Middle frontal gyrus (tissue), 1 donor: ENCODE results near the gene USP40.

Experiments used
- DNase-seq: peaks from one replicate; pipeline ENCODE4 v3.0.0-alpha.2; 2015; ENCODE audit warnings: low spot score; ENCODE audit errors: extremely low spot score

USP40 gene

DNA sequence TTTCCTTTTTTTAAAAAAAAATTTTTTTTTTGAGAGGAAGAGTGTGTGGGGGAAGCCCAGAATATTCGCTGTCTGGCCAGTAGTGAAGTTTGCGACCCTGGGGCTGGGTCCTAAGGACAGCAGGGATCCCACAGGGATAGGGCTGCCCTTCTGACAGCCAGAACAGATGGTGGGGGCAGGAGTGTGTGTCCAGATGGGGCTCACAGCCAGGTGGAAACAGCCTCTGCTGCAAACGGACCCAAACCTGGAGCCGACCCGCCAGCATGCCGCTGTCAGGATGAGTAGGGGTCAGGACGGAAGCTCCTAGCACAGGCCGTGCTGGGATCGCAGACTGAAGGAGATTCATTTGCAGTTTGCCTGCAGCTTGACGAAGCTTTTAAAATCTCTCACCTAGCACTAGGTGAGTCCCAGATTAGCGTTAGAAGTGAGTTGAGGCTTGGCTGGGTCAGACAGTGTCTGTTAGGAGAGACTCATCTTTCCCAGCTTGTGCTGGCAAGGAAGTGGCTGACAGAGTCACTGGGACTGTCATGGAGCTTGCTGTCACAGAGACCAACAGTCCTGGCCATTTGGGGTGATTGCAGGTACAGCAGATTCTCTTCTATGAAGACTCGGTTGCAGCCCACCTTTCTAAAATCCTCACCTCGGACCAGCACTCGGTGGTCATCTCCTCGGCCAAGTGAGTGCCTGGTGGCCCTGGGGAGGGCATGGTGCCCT is 118.9 kb downstream of the USP40 start:
- no peak for DNase-seq

DNA sequence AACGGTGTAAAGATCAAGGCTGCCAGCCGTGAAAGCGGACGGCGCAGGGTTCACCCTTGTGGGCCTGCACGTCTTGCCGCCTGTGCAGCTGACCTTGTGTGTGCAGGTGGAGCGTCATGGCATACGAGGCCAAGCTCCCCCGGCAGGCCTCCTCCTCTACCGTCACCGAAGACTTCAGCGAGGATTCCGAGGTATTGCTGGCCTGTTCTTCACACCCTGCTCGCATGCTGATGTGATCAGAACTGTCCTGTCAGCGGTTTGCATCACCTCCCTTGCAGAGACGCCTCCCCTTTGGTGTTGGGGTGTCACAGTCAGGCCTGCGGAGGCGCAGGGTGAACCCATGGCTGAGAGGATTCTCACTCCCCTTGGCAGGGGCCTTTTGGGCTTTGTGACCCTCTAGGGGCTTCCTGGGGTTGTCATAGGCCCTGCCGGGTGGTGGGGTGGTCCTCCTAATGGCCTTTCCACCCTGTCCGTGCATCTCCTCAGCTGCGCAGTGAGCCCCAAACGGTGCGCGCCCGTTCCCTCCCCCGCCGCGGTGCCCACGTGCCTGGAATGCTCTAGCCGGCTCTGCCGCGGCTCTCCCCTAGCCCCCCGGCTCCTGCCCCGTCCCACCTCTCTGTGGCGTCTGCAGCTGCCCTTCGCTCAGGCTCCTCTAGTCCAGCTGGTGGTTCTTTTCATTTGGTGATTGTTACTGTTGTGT is 119.8 kb downstream of the USP40 start:
- no peak for DNase-seq

DNA sequence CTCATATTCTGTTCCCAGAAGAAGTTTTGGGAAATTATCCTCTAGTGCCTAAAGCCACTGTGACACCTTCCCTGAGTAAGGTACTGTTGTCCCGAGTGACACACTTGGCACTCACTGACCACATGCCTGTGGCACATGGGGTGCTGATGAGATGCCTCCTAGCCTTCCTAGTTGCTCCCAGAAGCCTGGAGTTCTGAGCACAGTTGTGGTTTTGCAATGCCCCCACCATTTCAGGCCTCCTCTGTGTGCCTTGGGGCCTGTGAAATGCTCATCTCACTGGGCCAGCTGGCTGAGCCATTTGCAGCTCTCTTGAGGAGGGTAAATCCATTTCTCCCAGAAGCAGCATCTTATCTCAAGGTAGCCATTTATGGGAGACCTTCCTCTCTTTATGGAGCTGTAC is 120.5 kb downstream of the USP40 start:
- DNase-seq, result no peak

- DNase-seq, result no peak
Observed at GRCh38 chr2:233445152-233445830, 121.3 kb downstream of the USP40 start.

DNA sequence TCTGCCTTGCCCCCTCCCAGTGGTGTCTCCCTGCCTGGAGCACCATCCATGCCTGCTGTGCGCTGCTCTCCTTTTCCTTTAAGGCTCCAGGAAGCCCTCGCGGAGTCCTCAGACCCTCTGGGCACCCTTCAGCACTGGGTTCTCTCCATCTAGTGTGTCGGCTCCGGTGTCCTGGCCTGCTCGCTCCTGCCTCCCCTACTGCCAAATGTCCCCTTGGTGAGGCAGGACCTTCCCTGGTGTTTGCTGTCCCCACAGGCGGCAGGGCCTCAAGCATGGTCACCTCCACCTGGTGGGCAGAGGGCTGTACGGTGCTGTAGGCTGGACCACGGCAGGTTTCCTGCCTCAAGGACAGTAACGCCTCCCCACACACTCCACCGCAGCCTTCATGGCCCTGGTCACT is 122.1 kb downstream of the USP40 start:
- no peak for DNase-seq

GRCh38 chr2:233443511-233444183 is 122.9 kb downstream of the USP40 start:
- DNase-seq, result peak; percentile 44

- no peak for DNase-seq
Observed at GRCh38 chr2:233442028-233442310, 124.6 kb downstream of the USP40 start.

- no peak for DNase-seq
Observed at GRCh38 chr2:233441161-233442027, 125.2 kb downstream of the USP40 start.

DNA sequence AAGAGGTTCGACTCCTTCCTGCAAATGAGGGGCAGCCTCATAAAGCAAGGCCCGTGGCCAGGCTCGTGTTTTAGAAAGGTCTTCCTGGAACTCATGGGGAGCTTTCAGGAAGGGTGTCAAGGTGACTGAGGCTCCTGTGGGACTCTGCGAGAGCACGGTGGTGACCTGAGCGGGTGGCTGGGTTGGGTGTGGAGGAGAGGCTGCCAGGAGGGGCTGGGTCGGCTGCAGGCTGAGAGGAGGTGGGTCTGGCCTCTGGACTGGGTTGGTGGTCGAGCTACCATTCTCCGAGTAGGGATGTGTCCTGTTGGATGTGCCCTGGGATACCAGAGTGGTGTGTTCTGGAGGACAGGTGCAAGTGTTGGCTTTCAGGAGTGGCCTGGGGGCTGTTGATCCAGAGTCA is 125.9 kb downstream of the USP40 start:
- DNase-seq, result no peak

GRCh38 chr2:233440314-233440713 is 126.3 kb downstream of the USP40 start:
- DNase-seq, result no peak

- peak; percentile 52 for DNase-seq
Observed at GRCh38 chr2:233439191-233439590, 127.4 kb downstream of the USP40 start.

- no peak for DNase-seq
Observed at GRCh38 chr2:233438573-233439147, 127.9 kb downstream of the USP40 start.

GRCh38 chr2:233437439-233437955 is 129.1 kb downstream of the USP40 start:
- no peak for DNase-seq

- no peak for DNase-seq
Observed at GRCh38 chr2:233436691-233437438, 129.7 kb downstream of the USP40 start.

GRCh38 chr2:233436191-233436581 is 130.4 kb downstream of the USP40 start:
- no peak for DNase-seq

GRCh38 chr2:233435436-233436190 is 131.0 kb downstream of the USP40 start:
- DNase-seq, result no peak

DNA sequence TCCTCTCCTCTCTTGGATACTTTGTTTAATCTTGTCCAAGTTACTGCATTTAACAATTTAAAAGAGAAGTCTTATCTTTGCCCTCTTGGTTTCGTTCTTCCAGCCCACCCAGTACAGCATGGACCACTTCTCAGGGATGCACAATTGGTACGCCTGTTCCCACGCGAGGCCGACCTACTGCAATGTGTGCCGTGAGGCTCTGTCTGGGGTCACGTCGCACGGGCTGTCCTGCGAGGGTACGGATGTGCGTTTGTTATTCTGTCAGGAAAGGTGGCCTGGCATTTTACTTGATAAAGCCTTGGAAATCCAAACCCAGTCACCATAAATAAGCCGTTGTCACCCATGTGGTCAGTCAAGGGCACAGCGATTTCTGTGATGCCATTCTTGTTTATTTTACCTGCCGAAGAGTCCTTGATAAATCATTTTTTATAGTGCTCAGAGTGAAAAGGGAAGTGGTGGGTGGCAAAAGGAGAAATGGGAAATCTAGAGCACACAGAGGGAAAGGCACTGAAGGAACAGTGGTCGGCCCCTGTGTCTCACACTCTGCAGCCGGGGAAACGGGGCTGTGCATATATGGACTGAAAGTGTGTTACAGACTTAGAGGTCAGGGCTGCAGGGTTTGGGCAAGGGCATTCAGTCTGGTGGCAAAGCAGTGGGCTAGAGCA is 131.8 kb downstream of the USP40 start:
- no peak for DNase-seq

GRCh38 chr2:233433794-233434193 is 132.8 kb downstream of the USP40 start:
- DNase-seq, result no peak

- DNase-seq, result no peak
Observed at GRCh38 chr2:233433029-233433428, 133.6 kb downstream of the USP40 start.
